ENCODE measurements around the gene FOXP2. TPM values are rescaled to one million over a fixed set of nuclear protein-coding genes. Genes with fewer than 3 reads are reported as not detected.
"Not testable (repeated sequence)": the region's sequence is repeated elsewhere in the genome, so short reads cannot be mapped to it uniquely, and the experiment has no call there.

The FOXP2 gene
- total RNA-seq, 1 experiment from 2014 or later = not detected

DNA sequence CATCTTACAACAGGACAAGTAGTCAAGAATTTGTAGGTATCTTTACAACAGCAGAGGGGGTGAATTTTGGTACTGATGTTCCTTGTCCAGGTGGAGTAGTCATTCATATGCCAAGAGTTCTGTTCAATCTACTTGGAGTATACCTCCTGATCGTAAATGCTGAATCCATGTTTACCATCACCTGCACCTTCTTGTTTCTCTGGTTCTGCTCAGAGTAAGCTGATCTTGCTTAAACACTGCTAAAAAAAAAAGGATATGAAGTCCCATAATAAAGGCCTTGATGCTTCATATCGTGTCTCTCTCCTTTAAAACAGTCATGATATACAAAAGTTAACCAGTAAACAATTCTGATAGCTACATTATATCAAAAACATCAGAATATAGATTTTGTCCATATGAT, 45.3 kb upstream of the FOXP2 start:
- Mint-ChIP-seq H3K36me3 (ENCODE audit: insufficient read depth, unreplicated experiment) (no peaks in the 10 kb centered on the region), H3K4me1 (ENCODE audit: low read depth, unreplicated experiment) (no peaks in the 10 kb centered on the region), H3K9me3 (ENCODE audit: unreplicated experiment) (no peaks in the 10 kb centered on the region), H3K27ac (ENCODE audit: unreplicated experiment) (no peak overlapping the region), H3K4me3 (ENCODE audit: unreplicated experiment) (no peak overlapping the region), H3K27me3 (ENCODE audit: insufficient read depth, unreplicated experiment) (no peaks in the 10 kb centered on the region)
- intact Hi-C loops (cut with micrococcal nuclease; ENCODE audit: unreplicated experiment) = no loop called here
- Histone ChIP-seq H3K36me3 (ENCODE audit: control insufficient read depth, insufficient read depth, low read length) (no peaks in the 10 kb centered on the region), H3K9me3 (no peaks in the 10 kb centered on the region), H3K4me1 (no peaks in the 10 kb centered on the region), H3K4me3 (ENCODE audit: low read depth, low read length) (no peak overlapping the region), H3K27me3 (replicated peaks; ENCODE audit: control insufficient read depth, insufficient read depth, low read length) (no peaks in the 10 kb centered on the region)
- no peak for DNase-seq
- BruUV-seq (replicated peaks) = no TSS peak
- TF ChIP-seq, protein P1, sequence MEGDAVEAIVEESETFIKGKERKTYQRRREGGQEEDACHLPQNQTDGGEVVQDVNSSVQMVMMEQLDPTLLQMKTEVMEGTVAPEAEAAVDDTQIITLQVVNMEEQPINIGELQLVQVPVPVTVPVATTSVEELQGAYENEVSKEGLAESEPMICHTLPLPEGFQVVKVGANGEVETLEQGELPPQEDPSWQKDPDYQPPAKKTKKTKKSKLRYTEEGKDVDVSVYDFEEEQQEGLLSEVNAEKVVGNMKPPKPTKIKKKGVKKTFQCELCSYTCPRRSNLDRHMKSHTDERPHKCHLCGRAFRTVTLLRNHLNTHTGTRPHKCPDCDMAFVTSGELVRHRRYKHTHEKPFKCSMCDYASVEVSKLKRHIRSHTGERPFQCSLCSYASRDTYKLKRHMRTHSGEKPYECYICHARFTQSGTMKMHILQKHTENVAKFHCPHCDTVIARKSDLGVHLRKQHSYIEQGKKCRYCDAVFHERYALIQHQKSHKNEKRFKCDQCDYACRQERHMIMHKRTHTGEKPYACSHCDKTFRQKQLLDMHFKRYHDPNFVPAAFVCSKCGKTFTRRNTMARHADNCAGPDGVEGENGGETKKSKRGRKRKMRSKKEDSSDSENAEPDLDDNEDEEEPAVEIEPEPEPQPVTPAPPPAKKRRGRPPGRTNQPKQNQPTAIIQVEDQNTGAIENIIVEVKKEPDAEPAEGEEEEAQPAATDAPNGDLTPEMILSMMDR (IDR thresholded peaks at IDR 0.05; ENCODE audit: insufficient read depth in 1 of 2, low read depth in 1 of 2, low read length in 1 of 2, severe bottlenecking in 1 of 2, unreplicated experiment in 1 of 2) = no peak
- POLR2A ChIA-PET = no interaction called here
- CTCF ChIA-PET = no interaction called here

DNA sequence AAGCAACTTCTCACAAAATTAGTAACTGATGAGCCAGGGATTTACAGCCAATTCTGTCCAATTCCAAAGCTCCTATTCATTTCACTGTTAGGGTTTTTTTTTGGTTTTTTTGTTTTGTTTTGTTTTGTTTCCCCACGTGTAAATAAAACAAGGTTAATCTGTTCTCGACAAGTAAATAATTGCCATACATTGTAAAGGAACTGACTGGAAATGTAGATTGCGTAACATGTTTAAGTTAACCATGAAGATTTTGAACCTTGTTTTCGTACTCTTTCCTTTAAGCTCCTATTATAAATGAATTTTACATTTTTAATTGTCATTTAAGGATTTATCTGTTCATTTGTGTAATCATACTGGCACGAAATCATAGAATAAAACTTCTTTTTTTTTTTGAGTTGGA, 42.0 kb upstream of the FOXP2 start:
- H3K4me3 Mint-ChIP-seq (ENCODE audit: unreplicated experiment) = no peak overlapping the region
- ChIA-PET CTCF (no interaction called here), POLR2A (no interaction called here)
- no TSS peak for BruUV-seq (replicated peaks)
- H3K4me1 Mint-ChIP-seq (ENCODE audit: low read depth, unreplicated experiment) = no peaks in the 10 kb centered on the region
- H3K9me3 Mint-ChIP-seq (ENCODE audit: unreplicated experiment) = no peaks in the 10 kb centered on the region
- H3K36me3 Mint-ChIP-seq (ENCODE audit: insufficient read depth, unreplicated experiment) = no peaks in the 10 kb centered on the region
- intact Hi-C loops (cut with micrococcal nuclease; ENCODE audit: unreplicated experiment) = no loop called here
- Histone ChIP-seq H3K4me1 (no peaks in the 10 kb centered on the region), H3K9me3 (no peaks in the 10 kb centered on the region), H3K36me3 (ENCODE audit: control insufficient read depth, insufficient read depth, low read length) (no peaks in the 10 kb centered on the region), H3K27me3 (replicated peaks; ENCODE audit: control insufficient read depth, insufficient read depth, low read length) (no peaks in the 10 kb centered on the region), H3K4me3 (ENCODE audit: low read depth, low read length) (no peak overlapping the region)
- TF ChIP-seq, protein P1 (IDR thresholded peaks at IDR 0.05; ENCODE audit: insufficient read depth in 1 of 2, low read depth in 1 of 2, low read length in 1 of 2, severe bottlenecking in 1 of 2, unreplicated experiment in 1 of 2) = no peak
- peaks cover 3% of the 10 kb centered on the region for H3K27me3 Mint-ChIP-seq (ENCODE audit: insufficient read depth, unreplicated experiment)
- no peak overlapping the region for H3K27ac Mint-ChIP-seq (ENCODE audit: unreplicated experiment)
- DNase-seq = no peak

DNA sequence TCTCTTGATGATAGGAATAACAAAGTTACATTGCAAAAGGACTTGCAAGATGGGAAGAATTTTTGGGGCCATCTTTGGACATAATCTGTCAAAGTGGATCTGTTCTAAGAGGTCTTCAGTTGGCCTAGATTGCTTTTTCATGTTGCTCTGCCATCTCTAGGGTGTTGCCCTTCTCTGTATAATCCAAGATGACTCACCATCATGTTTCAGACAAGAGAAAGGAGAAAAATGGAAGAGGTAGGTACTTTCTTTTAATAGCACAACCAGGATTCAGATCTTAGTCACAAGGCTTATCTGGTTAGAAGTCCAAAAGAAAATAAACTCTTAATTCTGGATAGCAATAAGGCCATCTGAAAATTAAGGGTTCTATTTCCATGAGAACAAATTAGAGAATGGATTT, 38.7 kb upstream of the FOXP2 start:
- H3K9me3 Mint-ChIP-seq (ENCODE audit: unreplicated experiment) = no peaks in the 10 kb centered on the region
- Histone ChIP-seq H3K36me3 (ENCODE audit: control insufficient read depth, insufficient read depth, low read length) (no peaks in the 10 kb centered on the region), H3K4me3 (ENCODE audit: low read depth, low read length) (no peak overlapping the region), H3K9me3 (no peaks in the 10 kb centered on the region), H3K27me3 (replicated peaks; ENCODE audit: control insufficient read depth, insufficient read depth, low read length) (no peaks in the 10 kb centered on the region), H3K4me1 (no peaks in the 10 kb centered on the region)
- intact Hi-C loops (cut with micrococcal nuclease; ENCODE audit: unreplicated experiment) = no loop called here
- no peaks in the 10 kb centered on the region for H3K4me1 Mint-ChIP-seq (ENCODE audit: low read depth, unreplicated experiment)
- CTCF ChIA-PET = no interaction called here
- no peak for DNase-seq
- no TSS peak for BruUV-seq (replicated peaks)
- no peaks in the 10 kb centered on the region for H3K36me3 Mint-ChIP-seq (ENCODE audit: insufficient read depth, unreplicated experiment)
- H3K27ac Mint-ChIP-seq (ENCODE audit: unreplicated experiment) = no peak overlapping the region
- no peak overlapping the region for H3K4me3 Mint-ChIP-seq (ENCODE audit: unreplicated experiment)
- POLR2A ChIA-PET = no interaction called here
- TF ChIP-seq, protein P1 (IDR thresholded peaks at IDR 0.05; ENCODE audit: insufficient read depth in 1 of 2, low read depth in 1 of 2, low read length in 1 of 2, severe bottlenecking in 1 of 2, unreplicated experiment in 1 of 2) = no peak
- peaks cover 7% of the 10 kb centered on the region for H3K27me3 Mint-ChIP-seq (ENCODE audit: insufficient read depth, unreplicated experiment)

DNA sequence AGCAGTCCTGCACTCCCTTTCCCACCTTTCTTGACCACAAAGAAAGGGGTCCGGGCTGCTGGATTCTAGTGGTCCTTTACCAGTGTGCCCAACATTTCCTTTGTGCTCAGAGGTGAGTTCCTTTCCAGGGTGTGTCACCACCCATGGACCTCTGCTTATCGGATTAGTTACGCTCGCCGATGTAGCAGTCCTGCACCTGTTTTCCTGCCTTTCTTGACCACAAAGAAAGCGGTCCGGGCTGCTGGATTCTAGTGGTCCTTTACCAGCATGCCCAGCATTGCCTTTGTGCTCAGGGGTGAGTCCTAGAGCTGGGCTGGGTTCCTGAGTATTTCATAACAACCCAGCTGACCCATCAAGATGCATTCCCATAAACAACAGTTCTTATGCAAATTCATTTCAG, 30.7 kb upstream of the FOXP2 start:
- POLR2A ChIA-PET; H3K27me3 Mint-ChIP-seq (ENCODE audit: insufficient read depth, unreplicated experiment); H3K27me3 ChIP-seq (replicated peaks; ENCODE audit: control insufficient read depth, insufficient read depth, low read length); BruUV-seq (replicated peaks); H3K27ac Mint-ChIP-seq (ENCODE audit: unreplicated experiment); CTCF ChIA-PET; H3K4me1 ChIP-seq; DNase-seq; H3K9me3 Mint-ChIP-seq (ENCODE audit: unreplicated experiment); H3K9me3 ChIP-seq; intact Hi-C loops (cut with micrococcal nuclease; ENCODE audit: unreplicated experiment); H3K4me3 ChIP-seq (ENCODE audit: low read depth, low read length); H3K36me3 Mint-ChIP-seq (ENCODE audit: insufficient read depth, unreplicated experiment); H3K4me3 Mint-ChIP-seq (ENCODE audit: unreplicated experiment); H3K4me1 Mint-ChIP-seq (ENCODE audit: low read depth, unreplicated experiment); H3K36me3 ChIP-seq (ENCODE audit: control insufficient read depth, insufficient read depth, low read length): not testable (repeated sequence)

DNA sequence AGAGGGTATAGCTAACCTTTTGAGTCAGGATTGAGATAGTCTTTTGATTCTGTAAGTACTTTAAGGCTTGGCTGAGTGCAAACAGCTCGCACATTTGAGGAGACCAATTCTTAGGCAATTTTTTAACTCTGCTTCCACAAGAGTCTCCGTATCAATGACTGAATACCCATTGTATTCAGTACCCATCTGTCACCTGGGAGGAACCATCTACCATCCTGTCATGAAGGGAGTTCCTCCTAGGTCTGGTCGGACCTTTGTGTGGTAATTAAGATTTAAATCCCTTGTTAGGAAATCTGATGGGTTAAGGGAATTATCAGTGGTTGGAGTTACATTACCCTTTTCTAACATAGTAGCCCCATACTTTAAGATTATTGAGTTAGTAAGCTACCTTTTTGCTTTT, 30.3 kb upstream of the FOXP2 start:
- H3K4me1 Mint-ChIP-seq (ENCODE audit: low read depth, unreplicated experiment); CTCF ChIA-PET; H3K36me3 ChIP-seq (ENCODE audit: control insufficient read depth, insufficient read depth, low read length); H3K4me3 ChIP-seq (ENCODE audit: low read depth, low read length); H3K27ac Mint-ChIP-seq (ENCODE audit: unreplicated experiment); H3K36me3 Mint-ChIP-seq (ENCODE audit: insufficient read depth, unreplicated experiment); H3K4me1 ChIP-seq; H3K9me3 Mint-ChIP-seq (ENCODE audit: unreplicated experiment); POLR2A ChIA-PET; H3K27me3 Mint-ChIP-seq (ENCODE audit: insufficient read depth, unreplicated experiment); H3K4me3 Mint-ChIP-seq (ENCODE audit: unreplicated experiment); H3K27me3 ChIP-seq (replicated peaks; ENCODE audit: control insufficient read depth, insufficient read depth, low read length); H3K9me3 ChIP-seq; DNase-seq; BruUV-seq (replicated peaks); intact Hi-C loops (cut with micrococcal nuclease; ENCODE audit: unreplicated experiment): not testable (repeated sequence)

All from Caco-2 (cell line).